Measurements from ENCODE around the gene ABHD12B. TPM values are rescaled to one million over a fixed set of nuclear protein-coding genes. Genes with fewer than 3 reads are reported as not detected.

The ABHD12B gene
- polyA plus RNA-seq (2012; ENCODE audit: low read depth, missing spikeins) = not detected

- TF ChIP-seq SPI1 (IDR thresholded peaks at IDR 0.05; ENCODE audit: low read depth, low read length) = no peak
- no peak for TF ChIP-seq POU2F2 (IDR thresholded peaks at IDR 0.05; ENCODE audit: low read depth, low read length)
- no peak for TF ChIP-seq POLR2AphosphoS5 (IDR thresholded peaks at IDR 0.05; ENCODE audit: low read depth, low read length)
- no peak for TF ChIP-seq TAF1 (IDR thresholded peaks at IDR 0.05; ENCODE audit: low read depth, low read length)
- TF ChIP-seq POLR2A (IDR thresholded peaks at IDR 0.05; ENCODE audit: low read depth, low read length) = no peak
- no peak for TF ChIP-seq PAX5 (IDR thresholded peaks at IDR 0.05; ENCODE audit: insufficient read depth, low read length, severe bottlenecking)
- DNase-seq (ENCODE audit: insufficient read length, low spot score) (no peak), FAIRE-seq (no peak)
These were observed at the start of gene ABHD12B for GRCh38 chr14:50871914-50872732. TSS of gene ABHD12B (plus strand) at chr14:50872053. CDS start at chr14:50872175, 122 bp downstream.

- TF ChIP-seq SPI1 (IDR thresholded peaks at IDR 0.05; ENCODE audit: low read depth, low read length) (peak; percentile 71), PAX5 (IDR thresholded peaks at IDR 0.05; ENCODE audit: insufficient read depth, low read length, severe bottlenecking) (no peak), POLR2AphosphoS5 (IDR thresholded peaks at IDR 0.05; ENCODE audit: low read depth, low read length) (no peak)
- no peak for DNase-seq (ENCODE audit: insufficient read length, low spot score)
- peak; percentile 86 for FAIRE-seq
These were observed 49.3 kb upstream of the ABHD12B start for GRCh38 chr14:50822501-50823042.

GRCh38 chr14:50823051-50823761, 48.6 kb upstream of the ABHD12B start:
- TF ChIP-seq SPI1 (IDR thresholded peaks at IDR 0.05; ENCODE audit: low read depth, low read length) (no peak), POLR2A (IDR thresholded peaks at IDR 0.05; ENCODE audit: low read depth, low read length) (0 out of 2 replicates have a peak, but pooled peaks have one; percentile 8)
- DNase-seq (ENCODE audit: insufficient read length, low spot score) (no peak), FAIRE-seq (peak; percentile 26)

- peak; percentile 79 for FAIRE-seq
- DNase-seq (ENCODE audit: insufficient read length, low spot score) = no peak
- TF ChIP-seq TAF1 (IDR thresholded peaks at IDR 0.05; ENCODE audit: low read depth, low read length) (no peak), POLR2A (IDR thresholded peaks at IDR 0.05; ENCODE audit: low read depth, low read length) (0 out of 2 replicates have a peak, but pooled peaks have one; percentile 45), SPI1 (IDR thresholded peaks at IDR 0.05; ENCODE audit: low read depth, low read length) (peak; percentile 67), POLR2AphosphoS5 (IDR thresholded peaks at IDR 0.05; ENCODE audit: low read depth, low read length) (peak; percentile 44; the same call in 1 of the 2 replicates)
These were observed 47.9 kb upstream of the ABHD12B start for GRCh38 chr14:50823762-50824636.

- TF ChIP-seq SPI1 (IDR thresholded peaks at IDR 0.05; ENCODE audit: low read depth, low read length) = no peak
- TF ChIP-seq PAX5 (IDR thresholded peaks at IDR 0.05; ENCODE audit: insufficient read depth, low read length, severe bottlenecking) = no peak
- TF ChIP-seq POU2F2 (IDR thresholded peaks at IDR 0.05; ENCODE audit: low read depth, low read length) = no peak
- TF ChIP-seq TAF1 (IDR thresholded peaks at IDR 0.05; ENCODE audit: low read depth, low read length) = no peak
- no peak for TF ChIP-seq POLR2AphosphoS5 (IDR thresholded peaks at IDR 0.05; ENCODE audit: low read depth, low read length)
- FAIRE-seq (no peak), DNase-seq (ENCODE audit: insufficient read length, low spot score) (no peak)
These were observed 46.5 kb upstream of the ABHD12B start for GRCh38 chr14:50825307-50825706.

- FAIRE-seq (no peak), DNase-seq (ENCODE audit: insufficient read length, low spot score) (no peak)
These were observed 45.2 kb upstream of the ABHD12B start for GRCh38 chr14:50826681-50827080.

GRCh38 chr14:50828721-50829488, 42.9 kb upstream of the ABHD12B start:
- DNase-seq (ENCODE audit: insufficient read length, low spot score) (no peak), FAIRE-seq (no peak)
- no peak for TF ChIP-seq TAF1 (IDR thresholded peaks at IDR 0.05; ENCODE audit: low read depth, low read length)
- TF ChIP-seq POLR2A (IDR thresholded peaks at IDR 0.05; ENCODE audit: low read depth, low read length) = no peak
- no peak for TF ChIP-seq POU2F2 (IDR thresholded peaks at IDR 0.05; ENCODE audit: low read depth, low read length)
- no peak for TF ChIP-seq PAX5 (IDR thresholded peaks at IDR 0.05; ENCODE audit: insufficient read depth, low read length, severe bottlenecking)
- no peak for TF ChIP-seq SPI1 (IDR thresholded peaks at IDR 0.05; ENCODE audit: low read depth, low read length)
- no peak for TF ChIP-seq POLR2AphosphoS5 (IDR thresholded peaks at IDR 0.05; ENCODE audit: low read depth, low read length)

More at GRCh38 chr14:50826681-50827080, 45.2 kb upstream of the ABHD12B start:
- no peak for TF ChIP-seq SPI1 (IDR thresholded peaks at IDR 0.05; ENCODE audit: low read depth, low read length)
- TF ChIP-seq PAX5 (IDR thresholded peaks at IDR 0.05; ENCODE audit: insufficient read depth, low read length, severe bottlenecking) = no peak
- no peak for TF ChIP-seq POU2F2 (IDR thresholded peaks at IDR 0.05; ENCODE audit: low read depth, low read length)
- TF ChIP-seq TAF1 (IDR thresholded peaks at IDR 0.05; ENCODE audit: low read depth, low read length) = no peak
- TF ChIP-seq POLR2A (IDR thresholded peaks at IDR 0.05; ENCODE audit: low read depth, low read length) = no peak
- no peak for TF ChIP-seq POLR2AphosphoS5 (IDR thresholded peaks at IDR 0.05; ENCODE audit: low read depth, low read length)

- no peak for DNase-seq (ENCODE audit: insufficient read length, low spot score)
- TF ChIP-seq PAX5 (IDR thresholded peaks at IDR 0.05; ENCODE audit: insufficient read depth, low read length, severe bottlenecking) (no peak), POU2F2 (IDR thresholded peaks at IDR 0.05; ENCODE audit: low read depth, low read length) (no peak), POLR2A (IDR thresholded peaks at IDR 0.05; ENCODE audit: low read depth, low read length) (no peak), TAF1 (IDR thresholded peaks at IDR 0.05; ENCODE audit: low read depth, low read length) (no peak), SPI1 (IDR thresholded peaks at IDR 0.05; ENCODE audit: low read depth, low read length) (no peak), POLR2AphosphoS5 (IDR thresholded peaks at IDR 0.05; ENCODE audit: low read depth, low read length) (no peak)
- peak; percentile 74 for FAIRE-seq
These were observed 42.3 kb upstream of the ABHD12B start for GRCh38 chr14:50829489-50830043.

All from GM12891 (cell line).